LNCAP (cell line): ENCODE measurements around the gene SNED1.

Experiments
- CTCF ChIP-seq: fragments of 450-650 bp; IDR thresholded peaks from 2 replicates; pipeline ENCODE4 v1.5.1; 2017; ENCODE audit warnings: mild to moderate bottlenecking

SNED1 gene

GRCh38 chr2:241088791-241089732 is 90.6 kb downstream of the SNED1 start:
- no peak for TF ChIP-seq CTCF

- no peak for TF ChIP-seq CTCF
Measured at GRCh38 chr2:241091201-241091600, 92.8 kb downstream of the SNED1 start.

- no peak for TF ChIP-seq CTCF
Measured at GRCh38 chr2:241091734-241092445, 93.5 kb downstream of the SNED1 start.

GRCh38 chr2:241092677-241093076 is 94.3 kb downstream of the SNED1 start:
- TF ChIP-seq CTCF = no peak

- no peak for TF ChIP-seq CTCF
Measured at GRCh38 chr2:241094172-241094571, 95.8 kb downstream of the SNED1 start.

GRCh38 chr2:241094924-241095420 is 96.6 kb downstream of the SNED1 start:
- no peak for TF ChIP-seq CTCF

GRCh38 chr2:241095594-241096290 is 97.3 kb downstream of the SNED1 start:
- no peak for TF ChIP-seq CTCF
